ENCODE data around the gene TTL.

- TF ChIP-seq CTCF (IDR thresholded peaks at IDR 0.05) (no peak), POLR2A (IDR thresholded peaks at IDR 0.05) (no peak)
Measured at GRCh38 chr2:112577756-112578155, 95.8 kb downstream of the TTL start.

Measured in upper lobe of left lung (tissue), 4 donors.